DOHH2 (cell line): ENCODE results near the gene CELSR3.

Experiments used
- CTCF ChIP-seq: fragments of 200-600 bp; sonication (generic); IDR thresholded peaks from one replicate; pipeline ENCODE4 v1.5.1; 2014; ENCODE audit warnings: antibody characterized with exemption, mild to moderate bottlenecking, low read depth, low read length; ENCODE audit not compliant: poor library complexity, severe bottlenecking
- EZH2phosphoT487 ChIP-seq: fragments of 200-600 bp; sonication (generic); IDR thresholded peaks from 2 replicates; pipeline ENCODE4 v1.6.1; 2017; ENCODE audit warnings: borderline replicate concordance, mild to moderate bottlenecking, antibody characterized with exemption, low read length, moderate library complexity, mixed read lengths

DNA sequence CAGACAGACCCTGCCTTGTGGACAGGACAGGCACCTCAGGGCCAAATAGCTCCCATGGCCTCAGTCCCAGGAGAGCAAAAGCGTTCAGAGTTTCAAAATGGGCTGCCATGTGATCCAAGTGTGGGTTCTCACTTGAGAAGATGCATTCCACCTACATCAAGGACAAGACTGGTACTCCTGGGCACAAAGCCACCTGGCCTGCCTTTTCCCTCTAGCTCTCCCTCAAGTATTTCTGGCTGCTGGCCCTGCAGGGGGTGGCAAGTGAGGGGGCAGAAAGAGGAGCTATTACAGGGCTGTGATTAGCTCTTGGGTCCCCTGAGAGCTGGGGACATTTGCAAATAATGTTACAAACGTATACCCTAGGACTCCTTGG, 61.1 kb downstream of the CELSR3 start:
- no peak for TF ChIP-seq CTCF
- TF ChIP-seq EZH2phosphoT487 = no peak
